GM19238 (cell line): Measurements from ENCODE around the gene ENO3.

Experiments used
- DNase-seq: peaks from one replicate; pipeline ENCODE4 v3.0.0; 2011; ENCODE audit warnings: low spot score; ENCODE audit not compliant: insufficient read length

Gene ENO3

GRCh38 chr17:4972752-4973151, 21.8 kb downstream of the ENO3 start:
- no peak for DNase-seq

GRCh38 chr17:4973256-4974114, 22.6 kb downstream of the ENO3 start:
- DNase-seq, result no peak

GRCh38 chr17:4974115-4974670, 23.3 kb downstream of the ENO3 start:
- no peak for DNase-seq

GRCh38 chr17:4978726-4979125, 27.8 kb downstream of the ENO3 start:
- no peak for DNase-seq

- DNase-seq, result no peak
Observed at GRCh38 chr17:4980644-4981216, 29.8 kb downstream of the ENO3 start.

- DNase-seq, result no peak
Observed at GRCh38 chr17:4982305-4982704, 31.4 kb downstream of the ENO3 start.

- DNase-seq, result no peak
Observed at GRCh38 chr17:4986403-4986802, 35.5 kb downstream of the ENO3 start.

- peak; percentile 82 for DNase-seq
Observed at GRCh38 chr17:4986951-4987766, 36.2 kb downstream of the ENO3 start, which contains the start of gene CAMTA2. Gene CAMTA2, minus strand, starts transcription at chr17:4987675. Its CDS starts 1,453 bp downstream, at chr17:4986222.

GRCh38 chr17:4987767-4988567, 37.0 kb downstream of the ENO3 start:
- DNase-seq, result no peak

GRCh38 chr17:4994081-4994595, 43.2 kb downstream of the ENO3 start:
- no peak for DNase-seq

GRCh38 chr17:4997302-4998026, 46.5 kb downstream of the ENO3 start, which contains the start of the genes INCA1 and KIF1C:
Gene INCA1, minus strand, starts transcription at chr17:4997522. Its CDS starts 3,085 bp downstream, at chr17:4994437.
Gene KIF1C, plus strand, starts transcription at chr17:4997950. Its CDS starts 2,297 bp downstream, at chr17:5000247.
- DNase-seq, result peak; percentile 98

- no peak for DNase-seq
Observed at GRCh38 chr17:4998027-4998731, 47.3 kb downstream of the ENO3 start.

GRCh38 chr17:4998732-4999429, 48.0 kb downstream of the ENO3 start:
- DNase-seq, result no peak

GRCh38 chr17:4999430-5000093, 48.6 kb downstream of the ENO3 start:
- no peak for DNase-seq

- no peak for DNase-seq
Observed at GRCh38 chr17:5000237-5000639, 49.3 kb downstream of the ENO3 start.

GRCh38 chr17:5002121-5002788, 51.3 kb downstream of the ENO3 start:
- DNase-seq, result no peak

GRCh38 chr17:5003214-5003867, 52.4 kb downstream of the ENO3 start:
- DNase-seq, result no peak
